ENCODE data around the gene ATP2A2. TPM values are rescaled to one million over a fixed set of nuclear protein-coding genes. Genes with fewer than 3 reads are reported as not detected.
A peak's percentile ranks its signal among the peaks of the same experiment; 100 is the strongest.

ATP2A2 gene
- total RNA-seq, 1 experiment from 2014 or later = 239 TPM

DNA sequence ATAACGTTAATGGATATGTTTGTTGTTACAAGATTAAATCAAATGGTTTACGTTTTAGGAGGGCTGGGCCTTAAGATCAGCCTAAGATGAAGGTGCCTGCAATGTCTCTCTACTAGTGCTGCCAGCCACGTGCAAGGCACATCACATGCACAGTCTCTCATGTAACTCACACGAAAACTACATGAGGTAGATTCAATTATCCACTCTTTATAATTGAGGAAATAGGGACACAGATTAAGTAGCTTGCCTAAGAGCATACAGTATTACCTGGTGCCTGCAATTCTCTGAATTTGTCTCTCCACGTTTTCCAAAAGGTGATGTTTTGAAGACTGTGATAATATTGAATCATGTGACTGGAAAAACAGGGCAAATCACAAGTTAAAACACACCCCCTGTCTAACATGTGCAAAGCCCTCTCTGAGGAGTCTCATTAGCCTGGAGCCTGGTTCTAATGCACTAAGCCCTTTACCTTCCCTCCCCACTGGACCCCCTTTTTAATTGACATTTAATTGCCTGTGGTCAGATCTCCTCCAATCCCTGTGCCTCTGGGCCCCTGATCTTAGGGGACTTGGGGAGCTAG lies 14.6 kb upstream of the ATP2A2 start:
- intact Hi-C loops (cut with micrococcal nuclease) = no loop called here
- TF ChIP-seq, protein P1, sequence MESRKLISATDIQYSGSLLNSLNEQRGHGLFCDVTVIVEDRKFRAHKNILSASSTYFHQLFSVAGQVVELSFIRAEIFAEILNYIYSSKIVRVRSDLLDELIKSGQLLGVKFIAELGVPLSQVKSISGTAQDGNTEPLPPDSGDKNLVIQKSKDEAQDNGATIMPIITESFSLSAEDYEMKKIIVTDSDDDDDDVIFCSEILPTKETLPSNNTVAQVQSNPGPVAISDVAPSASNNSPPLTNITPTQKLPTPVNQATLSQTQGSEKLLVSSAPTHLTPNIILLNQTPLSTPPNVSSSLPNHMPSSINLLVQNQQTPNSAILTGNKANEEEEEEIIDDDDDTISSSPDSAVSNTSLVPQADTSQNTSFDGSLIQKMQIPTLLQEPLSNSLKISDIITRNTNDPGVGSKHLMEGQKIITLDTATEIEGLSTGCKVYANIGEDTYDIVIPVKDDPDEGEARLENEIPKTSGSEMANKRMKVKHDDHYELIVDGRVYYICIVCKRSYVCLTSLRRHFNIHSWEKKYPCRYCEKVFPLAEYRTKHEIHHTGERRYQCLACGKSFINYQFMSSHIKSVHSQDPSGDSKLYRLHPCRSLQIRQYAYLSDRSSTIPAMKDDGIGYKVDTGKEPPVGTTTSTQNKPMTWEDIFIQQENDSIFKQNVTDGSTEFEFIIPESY (IDR thresholded peaks at IDR 0.05; ENCODE audit: extremely low read depth, insufficient replicate concordance, low read length) = no peak
- TF ChIP-seq FOSL1 (IDR thresholded peaks at IDR 0.05; ENCODE audit: low read depth) = no peak
- Histone ChIP-seq H3K9ac (ENCODE audit: low read length) (no peak overlapping the region), H3K4me2 (ENCODE audit: low read length) (no peak overlapping the region), H3K4me1 (ENCODE audit: control insufficient read depth in 1 of 2, insufficient read depth in 2 of 2, low read length in 2 of 2) (peaks cover 32 to 34% of the 10 kb centered on the region in 2 experiments), H3K9me3 (ENCODE audit: control insufficient read depth in 1 of 2, insufficient read depth in 1 of 2, low read depth in 1 of 2, low read length in 2 of 2) (no peaks in the 10 kb centered on the region), H3K4me3 (replicated peaks in 1 of 2; ENCODE audit: low read depth in 1 of 2, low read length in 2 of 2) (no peak overlapping the region), H3K9me2 (ENCODE audit: insufficient read depth) (no peaks in the 10 kb centered on the region), H3K27me3 (ENCODE audit: insufficient read depth, low read length) (no peaks in the 10 kb centered on the region), H3K79me2 (ENCODE audit: insufficient read depth, low read length) (no peaks in the 10 kb centered on the region), H2AFZ (ENCODE audit: low read depth, low read length, poor library complexity, severe bottlenecking) (no peak overlapping the region), H3K27ac (ENCODE audit: low read depth, low read length) (no peak overlapping the region), H3K36me3 (ENCODE audit: control insufficient read depth in 1 of 2, insufficient read depth in 2 of 2, low read length in 2 of 2) (no peaks in the 10 kb centered on the region), H4K20me1 (ENCODE audit: insufficient read depth) (no peaks in the 10 kb centered on the region)
- no peak for DNase-seq (ENCODE audit: low read depth, low spot score)
- ChIA-PET POLR2A (interaction anchor here (1.1 kb wide), 1 partner anchor 15 kb away, joined by 4 read pairs; the partner anchor contains the start of gene ATP2A2), RAD21 (ENCODE audit: low non-redundant PET in 1 of 2, low total read pairs in 2 of 2, uncharacterized antibody in 2 of 2, unreplicated experiment in 2 of 2) (no interaction called here), CTCF (no interaction called here)
- no peak for ATAC-seq
- no TSS peak for BruUV-seq (replicated peaks)

DNA sequence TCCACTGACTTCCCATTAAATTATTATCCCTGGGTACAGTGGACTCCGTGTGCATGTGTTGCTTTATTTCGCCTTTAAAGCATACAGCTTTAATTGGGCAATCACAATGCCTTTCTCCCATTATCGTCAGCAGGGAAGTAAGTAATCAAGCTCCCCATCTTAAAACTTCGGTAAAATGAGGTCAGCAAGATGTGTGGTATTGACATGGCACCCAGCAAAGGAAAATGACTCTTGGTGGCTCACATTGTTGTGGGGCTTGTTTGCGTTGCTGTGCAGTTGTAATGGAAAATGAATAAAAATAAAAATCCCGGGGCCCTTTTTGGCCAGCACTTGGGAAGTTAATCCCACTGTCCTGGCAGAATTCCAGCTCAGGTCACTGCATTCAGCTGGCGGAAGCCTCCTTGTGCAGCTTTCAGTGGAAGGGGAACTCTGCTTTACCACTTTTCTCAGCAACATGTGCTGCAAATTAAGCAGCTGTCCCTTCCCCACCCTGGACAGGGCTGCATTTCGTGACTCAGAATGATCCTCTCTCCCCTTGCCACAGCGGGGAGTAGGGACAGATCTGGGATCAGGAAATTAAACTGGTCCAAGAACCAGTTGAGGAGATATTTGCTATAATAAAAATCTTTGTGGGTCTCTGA lies 13.9 kb upstream of the ATP2A2 start:
- no TSS peak for BruUV-seq (replicated peaks)
- no peak for DNase-seq (ENCODE audit: low read depth, low spot score)
- H3K27ac ChIP-seq (ENCODE audit: low read depth, low read length) = no peak overlapping the region
- TF ChIP-seq SP1 (IDR thresholded peaks at IDR 0.05; ENCODE audit: low read depth) (no peak), SIN3A (IDR thresholded peaks at IDR 0.05; ENCODE audit: low read depth) (no peak), ELF1 (IDR thresholded peaks at IDR 0.05; ENCODE audit: borderline replicate concordance, low read depth) (no peak), CBX3 (IDR thresholded peaks at IDR 0.05; ENCODE audit: low read depth) (no peak), EZH2phosphoT487 (IDR thresholded peaks at IDR 0.05; ENCODE audit: borderline replicate concordance) (no peak)
- TF ChIP-seq, protein P2, sequence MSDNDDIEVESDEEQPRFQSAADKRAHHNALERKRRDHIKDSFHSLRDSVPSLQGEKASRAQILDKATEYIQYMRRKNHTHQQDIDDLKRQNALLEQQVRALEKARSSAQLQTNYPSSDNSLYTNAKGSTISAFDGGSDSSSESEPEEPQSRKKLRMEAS (IDR thresholded peaks at IDR 0.05) = no peak
- TF ChIP-seq, protein P3, sequence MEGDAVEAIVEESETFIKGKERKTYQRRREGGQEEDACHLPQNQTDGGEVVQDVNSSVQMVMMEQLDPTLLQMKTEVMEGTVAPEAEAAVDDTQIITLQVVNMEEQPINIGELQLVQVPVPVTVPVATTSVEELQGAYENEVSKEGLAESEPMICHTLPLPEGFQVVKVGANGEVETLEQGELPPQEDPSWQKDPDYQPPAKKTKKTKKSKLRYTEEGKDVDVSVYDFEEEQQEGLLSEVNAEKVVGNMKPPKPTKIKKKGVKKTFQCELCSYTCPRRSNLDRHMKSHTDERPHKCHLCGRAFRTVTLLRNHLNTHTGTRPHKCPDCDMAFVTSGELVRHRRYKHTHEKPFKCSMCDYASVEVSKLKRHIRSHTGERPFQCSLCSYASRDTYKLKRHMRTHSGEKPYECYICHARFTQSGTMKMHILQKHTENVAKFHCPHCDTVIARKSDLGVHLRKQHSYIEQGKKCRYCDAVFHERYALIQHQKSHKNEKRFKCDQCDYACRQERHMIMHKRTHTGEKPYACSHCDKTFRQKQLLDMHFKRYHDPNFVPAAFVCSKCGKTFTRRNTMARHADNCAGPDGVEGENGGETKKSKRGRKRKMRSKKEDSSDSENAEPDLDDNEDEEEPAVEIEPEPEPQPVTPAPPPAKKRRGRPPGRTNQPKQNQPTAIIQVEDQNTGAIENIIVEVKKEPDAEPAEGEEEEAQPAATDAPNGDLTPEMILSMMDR (IDR thresholded peaks at IDR 0.05 in 2 of 3, conservative IDR thresholded peaks at IDR 0.05 in 1 of 3; ENCODE audit: borderline replicate concordance in 1 of 3, insufficient read depth in 1 of 3, low read depth in 2 of 3, low read length in 2 of 3) = no peak
- intact Hi-C loops (cut with micrococcal nuclease) = no loop called here
- H3K4me1 ChIP-seq (ENCODE audit: control insufficient read depth in 1 of 2, insufficient read depth in 2 of 2, low read length in 2 of 2) = peaks cover 32 to 34% of the 10 kb centered on the region in 2 experiments
- CTCF ChIA-PET = no interaction called here
- ATAC-seq = no peak
- H3K4me2 ChIP-seq (ENCODE audit: low read length) = 0 out of 2 replicates have a peak overlapping the region, but pooled peaks have one; percentile 21
- no peaks in the 10 kb centered on the region for H3K27me3 ChIP-seq (ENCODE audit: insufficient read depth, low read length)
- H3K9ac ChIP-seq (ENCODE audit: low read length) = no peak overlapping the region
- H2AFZ ChIP-seq (ENCODE audit: low read depth, low read length, poor library complexity, severe bottlenecking) = no peak overlapping the region
- POLR2A ChIA-PET = interaction anchor here (1.1 kb wide), 1 partner anchor 14 kb away, joined by 4 read pairs; the partner anchor contains the start of gene ATP2A2
- H3K36me3 ChIP-seq (ENCODE audit: control insufficient read depth in 1 of 2, insufficient read depth in 2 of 2, low read length in 2 of 2) = no peaks in the 10 kb centered on the region
- H3K79me2 ChIP-seq (ENCODE audit: insufficient read depth, low read length) = no peaks in the 10 kb centered on the region
- no peaks in the 10 kb centered on the region for H4K20me1 ChIP-seq (ENCODE audit: insufficient read depth)
- H3K4me3 ChIP-seq (replicated peaks in 1 of 2; ENCODE audit: low read depth in 1 of 2, low read length in 2 of 2) = no peak overlapping the region
- H3K9me3 ChIP-seq (ENCODE audit: control insufficient read depth in 1 of 2, insufficient read depth in 1 of 2, low read depth in 1 of 2, low read length in 2 of 2) = no peaks in the 10 kb centered on the region
- RAD21 ChIA-PET (ENCODE audit: low non-redundant PET in 1 of 2, low total read pairs in 2 of 2, uncharacterized antibody in 2 of 2, unreplicated experiment in 2 of 2) = no interaction called here
- H3K9me2 ChIP-seq (ENCODE audit: insufficient read depth) = no peaks in the 10 kb centered on the region
